H9 (cell line): ENCODE data around the gene ZNF300. TPM values are rescaled to one million over a fixed set of nuclear protein-coding genes. Genes with fewer than 3 reads are reported as not detected.

Experiments
- DNase-seq: peaks from one replicate; pipeline ENCODE4 v3.0.0-alpha.2; 2017
- H2AFZ ChIP-seq: one replicate; pipeline ENCODE4 v1.6.1; 2013; ENCODE audit warnings: mild to moderate bottlenecking, low read length, control low read depth, moderate library complexity
- H2AK5ac ChIP-seq: 2 replicates; pipeline ENCODE4 v1.6.1; 2013; ENCODE audit warnings: low read length, control low read depth, mixed read lengths; ENCODE audit not compliant: insufficient read length
- H2BK120ac ChIP-seq: one replicate; pipeline ENCODE4 v1.6.1; 2013; ENCODE audit warnings: low read depth, mild to moderate bottlenecking, low read length, control low read depth, inconsistent platforms; ENCODE audit not compliant: poor library complexity, severe bottlenecking
- H2BK12ac ChIP-seq: 2 replicates; pipeline ENCODE4 v1.6.1; 2013; ENCODE audit warnings: low read length, control low read depth, mixed read lengths, low read depth; ENCODE audit not compliant: insufficient read length
- H2BK15ac ChIP-seq: 2 replicates; pipeline ENCODE4 v1.6.1; 2013; ENCODE audit warnings: low read depth, low read length, control low read depth
- H2BK20ac ChIP-seq: one replicate; pipeline ENCODE4 v1.6.1; 2013; ENCODE audit warnings: low read depth, mild to moderate bottlenecking, low read length, control low read depth, inconsistent platforms; ENCODE audit not compliant: poor library complexity, severe bottlenecking
- H2BK5ac ChIP-seq: 2 replicates; pipeline ENCODE4 v1.6.1; 2013; ENCODE audit warnings: low read length, control low read depth, mixed read lengths; ENCODE audit not compliant: insufficient read length
- H3K14ac ChIP-seq: 2 replicates; pipeline ENCODE4 v1.6.1; 2013; ENCODE audit warnings: low read length, control low read depth; ENCODE audit not compliant: insufficient read depth
- H3K18ac ChIP-seq: 2 replicates; pipeline ENCODE4 v1.6.1; 2013; ENCODE audit warnings: low read depth, mild to moderate bottlenecking, mixed read lengths, low read length, control low read depth; ENCODE audit not compliant: insufficient read length
- H3K23ac ChIP-seq: 2 replicates; pipeline ENCODE4 v1.6.1; 2013; ENCODE audit warnings: low read length, control low read depth, mixed read lengths, low read depth; ENCODE audit not compliant: insufficient read length
- H3K23me2 ChIP-seq: 2 replicates; pipeline ENCODE4 v1.6.1; 2013; ENCODE audit warnings: low read depth, mild to moderate bottlenecking, mixed read lengths, low read length, control low read depth; ENCODE audit not compliant: insufficient read length, poor library complexity, severe bottlenecking
- H3K27ac ChIP-seq: 2 replicates; pipeline ENCODE4 v1.5.1; 2013; ENCODE audit warnings: low read length, control low read depth, mixed read lengths, low read depth; ENCODE audit not compliant: insufficient read length
- H3K27me3 ChIP-seq: 2 replicates; pipeline ENCODE4 v1.6.1; 2013; ENCODE audit warnings: low read length, control low read depth, inconsistent platforms; ENCODE audit not compliant: insufficient read depth
- H3K4ac ChIP-seq: 2 replicates; pipeline ENCODE4 v1.6.1; 2013; ENCODE audit warnings: low read depth, mild to moderate bottlenecking, control low read depth, inconsistent platforms, low read length, moderate library complexity
- H3K4me1 ChIP-seq: 2 replicates; pipeline ENCODE4 v1.6.1; 2013; ENCODE audit warnings: low read length, control low read depth, inconsistent platforms; ENCODE audit not compliant: insufficient read depth
- H3K4me2 ChIP-seq: 2 replicates; pipeline ENCODE4 v1.6.1; 2013; ENCODE audit warnings: low read length, control low read depth, mixed read lengths; ENCODE audit not compliant: insufficient read length, insufficient read depth
- H3K56ac ChIP-seq: 2 replicates; pipeline ENCODE4 v1.6.1; 2013; ENCODE audit warnings: low read depth, mild to moderate bottlenecking, mixed read lengths, low read length, control low read depth; ENCODE audit not compliant: insufficient read length
- H3K79me1 ChIP-seq: 2 replicates; pipeline ENCODE4 v1.6.1; 2013; ENCODE audit warnings: low read depth, mild to moderate bottlenecking, moderate library complexity, low read length, control low read depth, inconsistent platforms; ENCODE audit not compliant: insufficient read depth, poor library complexity, severe bottlenecking
- H3K79me2 ChIP-seq: 2 replicates; pipeline ENCODE4 v1.6.1; 2013; ENCODE audit warnings: low read length, control low read depth, inconsistent platforms; ENCODE audit not compliant: insufficient read depth
- H3K9ac ChIP-seq: 2 replicates; pipeline ENCODE4 v1.6.1; 2013; ENCODE audit warnings: low read length, control low read depth, mixed read lengths; ENCODE audit not compliant: insufficient read length; ENCODE audit errors: extremely low read depth
- H3K9me3 ChIP-seq: one replicate; pipeline ENCODE4 v1.6.1; 2013; ENCODE audit warnings: low read depth, low read length, inconsistent platforms; ENCODE audit not compliant: control insufficient read depth
- H3T11ph ChIP-seq: one replicate; pipeline ENCODE4 v1.6.1; 2013; ENCODE audit warnings: mild to moderate bottlenecking, low read length, control low read depth, inconsistent platforms
- H4K20me1 ChIP-seq: one replicate; pipeline ENCODE4 v1.6.1; 2013; ENCODE audit not compliant: control insufficient read depth, insufficient read length, insufficient read depth
- H4K5ac ChIP-seq: 2 replicates; pipeline ENCODE4 v1.6.1; 2013; ENCODE audit warnings: low read depth, mild to moderate bottlenecking, mixed read lengths, low read length, control low read depth; ENCODE audit not compliant: insufficient read length
- H4K8ac ChIP-seq: replicated peaks from 2 replicates; pipeline ENCODE4 v1.6.1; 2013; ENCODE audit warnings: low read length, control low read depth, mixed read lengths, low read depth; ENCODE audit not compliant: insufficient read length
- H4K91ac ChIP-seq: 2 replicates; pipeline ENCODE4 v1.6.1; 2013; ENCODE audit warnings: low read depth, mild to moderate bottlenecking, moderate library complexity, mixed read lengths, low read length, control low read depth; ENCODE audit not compliant: insufficient read length
- H3K27ac Mint-ChIP-seq, 3 experiments: 2 replicates in 2 of 3; 3 replicates in 1 of 3; pipeline ENCODE4 v1.8.0; 2020 to 2021; ENCODE audit warnings: mixed read lengths in 3 of 3, mild to moderate bottlenecking in 1 of 3, moderate library complexity in 1 of 3
- H3K27me3 Mint-ChIP-seq: 2 replicates; pipeline ENCODE4 v1.8.0; 2021; ENCODE audit warnings: low read depth, mild to moderate bottlenecking, moderate library complexity, mixed read lengths
- H3K36me3 Mint-ChIP-seq, 3 experiments: 2 replicates in 2 of 3; 3 replicates in 1 of 3; pipeline ENCODE4 v1.8.0; 2020 to 2021; ENCODE audit warnings: low read depth in 3 of 3, mixed read lengths in 3 of 3; ENCODE audit not compliant: insufficient read depth in 1 of 3
- H3K4me1 Mint-ChIP-seq, 2 experiments: 2 replicates each; pipeline ENCODE4 v1.8.0; 2020; ENCODE audit warnings: mixed read lengths in 2 of 2
- H3K4me3 Mint-ChIP-seq, 2 experiments: 2 replicates in 1 of 2; 3 replicates in 1 of 2; pipeline ENCODE4 v1.8.0; 2020 to 2021; ENCODE audit warnings: mild to moderate bottlenecking in 2 of 2, mixed read lengths in 2 of 2, moderate library complexity in 1 of 2
- H3K9me3 Mint-ChIP-seq, 2 experiments: 2 replicates in 1 of 2; 3 replicates in 1 of 2; pipeline ENCODE4 v1.8.0; 2020; ENCODE audit warnings: mild to moderate bottlenecking in 2 of 2, mixed read lengths in 2 of 2, moderate library complexity in 1 of 2
- WGBS: extraction: QIAGEN DNeasy Blood & Tissue Kit; methylation state at CpG from one replicate; pipeline ENCODE4 v1.1.7; 2013; ENCODE audit warnings: missing lambda C conversion rate, low lambda C conversion rate, mixed read lengths; ENCODE audit not compliant: insufficient read length; ENCODE audit errors: extremely low coverage; 5-methylcytosine and 5-hydroxymethylcytosine counted together
- total RNA-seq: library from RNA; stranded (reverse); gene quantifications from 2 replicates; pipeline ENCODE4 v1.2.1, GENCODE V29; 2021
- TF ChIP-seq, protein P1 (sequence below): fragments of 200-600 bp; sonication (generic); conservative IDR thresholded peaks from 3 replicates; pipeline ENCODE4 v1.8.0; 2021; ENCODE audit warnings: antibody characterized with exemption, mild to moderate bottlenecking

Gene ZNF300
- total RNA-seq, 1 experiment from 2014 or later, result 7.7 TPM

DNA sequence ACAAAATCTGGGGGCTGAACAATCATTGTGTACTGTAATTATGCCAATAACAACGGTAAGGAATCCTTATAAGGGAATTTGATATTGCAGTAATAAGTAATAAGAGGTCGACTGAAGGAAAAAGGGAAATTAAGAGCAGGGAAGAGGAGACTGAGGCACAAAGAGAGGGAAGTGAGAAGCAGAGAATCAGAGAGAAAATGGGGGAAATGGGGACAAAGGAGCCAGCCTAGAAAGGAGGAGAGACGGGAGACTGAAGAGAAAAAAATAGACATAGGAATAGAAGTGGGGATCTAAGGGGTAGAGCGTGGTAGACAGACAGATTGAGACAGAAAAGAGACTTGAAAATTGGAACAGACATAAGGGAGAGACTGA is 518 bp upstream of the ZNF300 start:
- no peaks in the 10 kb centered on the region for H3K27me3 ChIP-seq
- H4K8ac ChIP-seq, result peak overlapping the region; percentile 75
- H3K79me2 ChIP-seq, result no peaks in the 10 kb centered on the region
- peaks cover 3% of the 10 kb centered on the region for H3K23me2 ChIP-seq
- TF ChIP-seq, protein P1, sequence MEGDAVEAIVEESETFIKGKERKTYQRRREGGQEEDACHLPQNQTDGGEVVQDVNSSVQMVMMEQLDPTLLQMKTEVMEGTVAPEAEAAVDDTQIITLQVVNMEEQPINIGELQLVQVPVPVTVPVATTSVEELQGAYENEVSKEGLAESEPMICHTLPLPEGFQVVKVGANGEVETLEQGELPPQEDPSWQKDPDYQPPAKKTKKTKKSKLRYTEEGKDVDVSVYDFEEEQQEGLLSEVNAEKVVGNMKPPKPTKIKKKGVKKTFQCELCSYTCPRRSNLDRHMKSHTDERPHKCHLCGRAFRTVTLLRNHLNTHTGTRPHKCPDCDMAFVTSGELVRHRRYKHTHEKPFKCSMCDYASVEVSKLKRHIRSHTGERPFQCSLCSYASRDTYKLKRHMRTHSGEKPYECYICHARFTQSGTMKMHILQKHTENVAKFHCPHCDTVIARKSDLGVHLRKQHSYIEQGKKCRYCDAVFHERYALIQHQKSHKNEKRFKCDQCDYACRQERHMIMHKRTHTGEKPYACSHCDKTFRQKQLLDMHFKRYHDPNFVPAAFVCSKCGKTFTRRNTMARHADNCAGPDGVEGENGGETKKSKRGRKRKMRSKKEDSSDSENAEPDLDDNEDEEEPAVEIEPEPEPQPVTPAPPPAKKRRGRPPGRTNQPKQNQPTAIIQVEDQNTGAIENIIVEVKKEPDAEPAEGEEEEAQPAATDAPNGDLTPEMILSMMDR, result no peak
- Mint-ChIP-seq H3K27me3 (no peaks in the 10 kb centered on the region; the same call in 1 of the 2 replicates), H3K36me3 (peaks cover 17 to 60% (median 56%) of the 10 kb centered on the region in 3 experiments), H3K4me1 (peaks cover 0 to 14% of the 10 kb centered on the region in 2 experiments; a peak in 2 of 4 replicates), H3K27ac (peak overlapping the region; percentile 95 to 100 (median 100); a peak in 6 of 7 replicates), H3K9me3 (peaks cover 68 to 69% of the 10 kb centered on the region in 2 experiments), H3K4me3 (peak overlapping the region; percentile 79 to 90)
- H2AK5ac ChIP-seq, result no peak overlapping the region
- H3K14ac ChIP-seq, result peak overlapping the region; percentile 89; the same call in 1 of the 2 replicates
- H3K27ac ChIP-seq, result peak overlapping the region; percentile 68
- H2BK5ac ChIP-seq, result peak overlapping the region; percentile 22
- peak overlapping the region; percentile 85 for H3K18ac ChIP-seq
- H2BK20ac ChIP-seq, result no peak overlapping the region
- H2BK120ac ChIP-seq, result peak overlapping the region; percentile 38
- H2BK12ac ChIP-seq, result no peak overlapping the region
- H3T11ph ChIP-seq, result no peak overlapping the region
- H4K20me1 ChIP-seq, result no peaks in the 10 kb centered on the region
- H3K79me1 ChIP-seq, result no peaks in the 10 kb centered on the region
- H3K9me3 ChIP-seq, result peaks cover 42% of the 10 kb centered on the region
- no peak overlapping the region for H2AFZ ChIP-seq
- H3K56ac ChIP-seq, result peak overlapping the region; percentile 63
- H3K4me2 ChIP-seq, result peak overlapping the region; percentile 44
- no peak overlapping the region for H2BK15ac ChIP-seq
- H3K9ac ChIP-seq, result peak overlapping the region; percentile 95
- H3K23ac ChIP-seq, result no peak overlapping the region
- DNase-seq, result no peak
- peak overlapping the region; percentile 3 for H4K91ac ChIP-seq
- H4K5ac ChIP-seq, result peak overlapping the region; percentile 91
- no peaks in the 10 kb centered on the region for H3K4me1 ChIP-seq
- WGBS, result no CpG with 5 or more reads among the region's 4 CpGs
- H3K4ac ChIP-seq, result no peak overlapping the region
